CD4-positive, alpha-beta memory T cell (primary cell): ENCODE measurements around the gene SMC2. TPM values are rescaled to one million over a fixed set of nuclear protein-coding genes. Genes with fewer than 3 reads are reported as not detected.

Experiments
- CTCF ChIA-PET: fragments of 350-600 bp; sonication (Branson Sonifier 250); formaldehyde crosslinking; loops from one replicate; lab custom pipeline; 2021; ENCODE audit warnings: inconsistent platforms; ENCODE audit not compliant: partially characterized antibody; lab: Charles Lee
- POLR2A ChIA-PET: fragments of 350-600 bp; sonication (Branson Sonifier 250); formaldehyde crosslinking; loops from one replicate; lab custom pipeline; 2021; ENCODE audit not compliant: partially characterized antibody; lab: Charles Lee
- DNase-seq, 5 donors: peaks; one replicate each; pipeline versions ENCODE4 v3.0.0 to v3.0.0-alpha.2; 2020 to 2022; ENCODE audit warnings: mixed read lengths in 1 of 5
- H3K27ac ChIP-seq: one replicate; pipeline ENCODE4 v1.7.0; 2013; ENCODE audit warnings: low read depth, low read length
- H3K27me3 ChIP-seq: 2 replicates; pipeline ENCODE4 v1.7.0; 2013; ENCODE audit warnings: mild to moderate bottlenecking, low read length, moderate library complexity; ENCODE audit not compliant: insufficient read depth
- H3K36me3 ChIP-seq: 2 replicates; pipeline ENCODE4 v1.7.0; 2013; ENCODE audit warnings: mild to moderate bottlenecking, low read length, moderate library complexity; ENCODE audit not compliant: insufficient read depth
- H3K4me1 ChIP-seq: 2 replicates; pipeline ENCODE4 v1.7.0; 2013; ENCODE audit warnings: mild to moderate bottlenecking, low read length, moderate library complexity; ENCODE audit not compliant: insufficient read depth
- H3K4me3 ChIP-seq, 2 donors: one replicate each; pipeline ENCODE4 v1.7.0; 2013; ENCODE audit warnings: low read length in 2 of 2, mild to moderate bottlenecking in 1 of 2
- H3K9me3 ChIP-seq, 2 donors: one replicate each; pipeline ENCODE4 v1.7.0; 2013; ENCODE audit warnings: low read length in 2 of 2, control low read depth in 1 of 2; ENCODE audit not compliant: control insufficient read depth in 1 of 2
- H3K27ac Mint-ChIP-seq, 7 donors: one replicate each; pipeline ENCODE4 v1.8.0; 2020 to 2021; ENCODE audit warnings: mixed read lengths in 7 of 7, mild to moderate bottlenecking in 6 of 7, inconsistent platforms in 3 of 7, moderate library complexity in 3 of 7
- H3K27me3 Mint-ChIP-seq, 2 donors: one replicate each; pipeline ENCODE4 v1.8.0; 2020 to 2021; ENCODE audit warnings: mixed read lengths in 2 of 2
- H3K36me3 Mint-ChIP-seq, 2 donors: one replicate each; pipeline ENCODE4 v1.8.0; 2020 to 2021; ENCODE audit warnings: mixed read lengths in 2 of 2, inconsistent platforms in 1 of 2, mild to moderate bottlenecking in 1 of 2
- H3K4me1 Mint-ChIP-seq, 4 donors: one replicate each; pipeline ENCODE4 v1.8.0; 2020 to 2021; ENCODE audit warnings: mixed read lengths in 4 of 4, mild to moderate bottlenecking in 1 of 4
- H3K4me3 Mint-ChIP-seq, 8 donors: one replicate each; pipeline ENCODE4 v1.8.0; 2020 to 2021; ENCODE audit warnings: mixed read lengths in 8 of 8, mild to moderate bottlenecking in 7 of 8, moderate library complexity in 6 of 8, inconsistent platforms in 3 of 8
- H3K9me3 Mint-ChIP-seq, 8 donors: one replicate each; pipeline ENCODE4 v1.8.0; 2020 to 2021; ENCODE audit warnings: mixed read lengths in 8 of 8, mild to moderate bottlenecking in 5 of 8, inconsistent platforms in 3 of 8, moderate library complexity in 1 of 8
- intact Hi-C: fragments of 100-400 bp; cut with micrococcal nuclease; formaldehyde crosslinking; loops from one replicate; pipeline ENCODE4 v1.15.1; 2023
- polyA plus RNA-seq, 2 donors: library from polyadenylated mRNA; unstranded; fragments of 300-500 nt; fragmentation: Illumina TruSeq; gene quantifications; one replicate each; pipeline ENCODE4 v1.2.3, GENCODE V29; 2021
- total RNA-seq, 2 experiments: library from RNA; stranded (reverse); gene quantifications; one replicate each; pipeline ENCODE4 v1.2.3, GENCODE V29; 2021

SMC2 gene
- total RNA-seq, result 10 to 100 TPM in 1 of 2 experiments, 1 to 10 TPM in 1; 9.7 to 10.4 TPM
- 10 to 100 TPM in 1 of 2 donors, 1 to 10 TPM in 1; 3.5 to 10.1 TPM for polyA plus RNA-seq

GRCh38 chr9:104093647-104094533 is at the start of gene SMC2:
TSS of gene SMC2 (plus strand) at chr9:104094309. CDS start at chr9:104095385, 1,076 bp downstream.
- peaks cover 0 to 10% of the 10 kb centered on the region in 2 donors for H3K36me3 Mint-ChIP-seq
- intact Hi-C loops, result loop anchor here (1.0 to 5.0 kb wide), 4 partner anchors 653 to 1601 kb away; partner anchors contain the start of genes FKTN, NIPSNAP3A and TMEM38B
- peaks cover 0 to 3% of the 10 kb centered on the region in 2 donors for H3K27me3 Mint-ChIP-seq
- peak within 1 kb of the TSS; percentile 79 for H3K27ac ChIP-seq
- no peaks in the 10 kb centered on the region for H3K36me3 ChIP-seq
- peak within 1 kb of the TSS; percentile 63 to 90 for H3K4me3 ChIP-seq
- H3K4me1 Mint-ChIP-seq, result peaks cover 26 to 46% (median 30%) of the 10 kb centered on the region in 4 donors
- DNase-seq, result peak; percentile 93 to 96 (median 95)
- peaks cover 30% of the 10 kb centered on the region for H3K4me1 ChIP-seq
- ChIA-PET POLR2A (interaction anchor here (0.7 to 1.4 kb wide), 5 partner anchors 10 to 1463 kb away, joined by 3 to 15 read pairs (median 9); partner anchors contain the start of genes NIPSNAP3A, NIPSNAP3B and SLC44A1), CTCF (interaction anchor here (0.7 to 2.0 kb wide), 3 partner anchors 23 to 651 kb away, joined by 3 to 5 read pairs (median 4); no protein-coding TSS in a partner anchor)
- no peaks in the 10 kb centered on the region for H3K9me3 ChIP-seq
- peak within 1 kb of the TSS; percentile 99 to 100 (median 99) for H3K27ac Mint-ChIP-seq
- no peaks in the 10 kb centered on the region for H3K27me3 ChIP-seq
- H3K9me3 Mint-ChIP-seq, result no peaks in the 10 kb centered on the region
- H3K4me3 Mint-ChIP-seq, result peak within 1 kb of the TSS; percentile 98 to 100 (median 99)

DNA sequence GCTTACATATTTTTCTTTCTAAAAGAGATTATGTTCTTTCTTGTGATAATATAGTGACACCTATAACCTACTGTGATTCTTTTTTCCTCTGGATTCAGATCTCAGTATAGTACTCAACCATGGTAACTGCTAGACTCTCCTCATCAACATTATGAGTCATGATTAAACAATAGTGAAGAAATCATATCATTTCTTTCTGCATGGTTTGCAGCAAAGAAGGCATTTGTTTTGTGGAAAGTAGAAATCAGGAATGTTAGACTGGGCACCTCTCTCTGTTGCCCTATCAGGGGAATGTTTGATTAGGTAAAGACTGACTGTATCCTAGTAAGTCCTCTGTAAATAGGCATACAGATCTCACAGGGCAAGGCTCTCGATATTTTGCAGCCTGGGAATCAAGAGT is 25.6 kb upstream of the SMC2 start:
- DNase-seq, result no peak
- H3K27me3 ChIP-seq, result no peaks in the 10 kb centered on the region
- H3K4me1 ChIP-seq, result no peaks in the 10 kb centered on the region
- Mint-ChIP-seq H3K36me3 (no peaks in the 10 kb centered on the region), H3K4me1 (no peaks in the 10 kb centered on the region), H3K9me3 (peaks cover 0 to 2% (median 0%) of the 10 kb centered on the region in 8 donors), H3K27me3 (peaks cover 1 to 2% of the 10 kb centered on the region in 2 donors), H3K4me3 (no peak overlapping the region), H3K27ac (no peak overlapping the region)
- no peaks in the 10 kb centered on the region for H3K9me3 ChIP-seq
- intact Hi-C loops, result no loop called here
- H3K27ac ChIP-seq, result no peak overlapping the region
- no peaks in the 10 kb centered on the region for H3K36me3 ChIP-seq
- no peak overlapping the region for H3K4me3 ChIP-seq
- ChIA-PET POLR2A (no interaction called here), CTCF (no interaction called here)

- H3K36me3 Mint-ChIP-seq, result no peaks in the 10 kb centered on the region
- peaks cover 1 to 9% of the 10 kb centered on the region in 2 donors for H3K27me3 Mint-ChIP-seq
- Histone ChIP-seq H3K27ac (no peak overlapping the region), H3K9me3 (no peaks in the 10 kb centered on the region), H3K4me3 (no peak overlapping the region), H3K4me1 (no peaks in the 10 kb centered on the region), H3K27me3 (no peaks in the 10 kb centered on the region), H3K36me3 (no peaks in the 10 kb centered on the region)
- no peak overlapping the region for H3K4me3 Mint-ChIP-seq
- POLR2A ChIA-PET, result no interaction called here
- no peak for DNase-seq
- H3K4me1 Mint-ChIP-seq, result no peaks in the 10 kb centered on the region
- CTCF ChIA-PET, result no interaction called here
- intact Hi-C loops, result no loop called here
- H3K9me3 Mint-ChIP-seq, result peaks cover 0 to 2% (median 0%) of the 10 kb centered on the region in 8 donors
- no peak overlapping the region for H3K27ac Mint-ChIP-seq
These were observed 24.8 kb upstream of the SMC2 start for GRCh38 chr9:104069288-104069687.

DNA sequence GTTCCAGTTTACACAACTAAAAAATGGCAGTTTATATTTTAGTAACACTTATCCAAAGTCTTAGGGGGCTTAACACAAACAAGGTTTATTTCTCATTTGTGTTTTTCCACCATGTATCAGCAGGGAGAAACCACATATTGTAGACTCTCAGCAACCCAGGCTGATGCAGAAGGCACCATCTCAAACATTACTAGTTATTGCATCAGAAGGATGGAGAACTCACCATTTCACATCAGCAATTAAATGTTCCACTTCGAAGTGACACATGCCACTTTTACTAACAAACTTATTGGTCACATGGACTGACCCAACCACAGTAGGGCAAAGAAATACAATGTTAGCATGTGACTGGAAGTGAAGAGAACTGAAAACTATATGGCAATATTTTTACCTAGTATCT is 22.5 kb upstream of the SMC2 start:
- no peaks in the 10 kb centered on the region for H3K9me3 ChIP-seq
- no peaks in the 10 kb centered on the region for H3K4me1 Mint-ChIP-seq
- no peak for DNase-seq
- no peaks in the 10 kb centered on the region for H3K36me3 Mint-ChIP-seq
- H3K27ac ChIP-seq, result no peak overlapping the region
- ChIA-PET CTCF (no interaction called here), POLR2A (no interaction called here)
- no peaks in the 10 kb centered on the region for H3K27me3 ChIP-seq
- peaks cover 3 to 23% of the 10 kb centered on the region in 2 donors for H3K27me3 Mint-ChIP-seq
- intact Hi-C loops, result no loop called here
- no peaks in the 10 kb centered on the region for H3K4me1 ChIP-seq
- H3K27ac Mint-ChIP-seq, result no peak overlapping the region
- H3K4me3 Mint-ChIP-seq, result no peak overlapping the region
- no peaks in the 10 kb centered on the region for H3K9me3 Mint-ChIP-seq
- H3K4me3 ChIP-seq, result no peak overlapping the region
- no peaks in the 10 kb centered on the region for H3K36me3 ChIP-seq

DNA sequence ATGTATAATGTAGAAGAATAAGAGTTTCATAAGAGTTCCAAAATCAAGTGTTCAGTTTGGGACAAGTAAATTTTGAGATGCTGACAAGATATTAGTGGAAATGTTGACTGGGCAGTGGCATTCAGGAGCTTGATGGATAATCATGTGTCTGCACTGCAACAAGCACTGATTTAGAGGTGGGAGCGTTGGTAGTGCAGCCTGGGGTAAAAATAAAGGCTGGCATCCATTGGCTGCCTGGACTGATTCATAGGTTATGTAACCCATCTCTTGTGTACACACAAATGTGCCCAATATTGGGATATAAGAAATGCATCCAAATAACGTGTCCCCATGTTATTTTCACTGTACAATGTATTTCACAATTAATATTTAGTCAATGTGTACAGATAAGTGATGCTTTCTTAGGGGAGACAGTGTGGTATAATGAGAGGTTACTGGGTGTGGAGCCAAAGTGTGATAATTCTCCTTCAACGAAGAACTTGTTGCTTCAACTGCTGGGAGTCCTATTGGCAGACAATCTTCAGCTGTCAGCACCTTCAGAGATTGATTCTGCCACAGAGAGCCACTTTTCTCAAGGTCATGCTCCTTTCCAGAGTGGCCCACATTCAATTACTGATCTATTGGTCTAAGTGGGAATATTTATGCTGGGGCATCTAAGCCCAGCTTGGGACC is 20.9 kb upstream of the SMC2 start:
- Histone ChIP-seq H3K4me1 (no peaks in the 10 kb centered on the region), H3K4me3 (no peak overlapping the region), H3K9me3 (no peaks in the 10 kb centered on the region), H3K36me3 (no peaks in the 10 kb centered on the region), H3K27ac (no peak overlapping the region), H3K27me3 (no peaks in the 10 kb centered on the region)
- intact Hi-C loops, result no loop called here
- H3K4me1 Mint-ChIP-seq, result no peaks in the 10 kb centered on the region
- no peak overlapping the region for H3K4me3 Mint-ChIP-seq
- no peaks in the 10 kb centered on the region for H3K36me3 Mint-ChIP-seq
- ChIA-PET POLR2A (no interaction called here), CTCF (interaction anchor here (1.0 kb wide), 1 partner anchor 19 kb away, joined by 3 read pairs; no protein-coding TSS in a partner anchor)
- H3K9me3 Mint-ChIP-seq, result peaks cover 0 to under 1% (median 0%) of the 10 kb centered on the region in 8 donors
- DNase-seq, result no peak
- H3K27me3 Mint-ChIP-seq, result peaks cover 7 to 37% of the 10 kb centered on the region in 2 donors
- H3K27ac Mint-ChIP-seq, result no peak overlapping the region

GRCh38 chr9:104073770-104074133 is 20.4 kb upstream of the SMC2 start:
- Mint-ChIP-seq H3K9me3 (peaks cover 0 to 2% (median 0%) of the 10 kb centered on the region in 8 donors), H3K27me3 (peaks cover 8 to 37% of the 10 kb centered on the region in 2 donors), H3K4me1 (no peaks in the 10 kb centered on the region), H3K27ac (no peak overlapping the region), H3K4me3 (no peak overlapping the region), H3K36me3 (no peaks in the 10 kb centered on the region)
- CTCF ChIA-PET, result interaction anchor here (1.0 kb wide), 1 partner anchor 18 kb away, joined by 3 read pairs; no protein-coding TSS in a partner anchor
- no peaks in the 10 kb centered on the region for H3K4me1 ChIP-seq
- H3K27me3 ChIP-seq, result no peaks in the 10 kb centered on the region
- intact Hi-C loops, result no loop called here
- POLR2A ChIA-PET, result no interaction called here
- no peak overlapping the region for H3K4me3 ChIP-seq
- no peak for DNase-seq
- H3K9me3 ChIP-seq, result no peaks in the 10 kb centered on the region
- no peak overlapping the region for H3K27ac ChIP-seq
- H3K36me3 ChIP-seq, result no peaks in the 10 kb centered on the region

GRCh38 chr9:104074876-104075275 is 19.2 kb upstream of the SMC2 start:
- CTCF ChIA-PET, result no interaction called here
- Histone ChIP-seq H3K4me1 (no peaks in the 10 kb centered on the region), H3K36me3 (no peaks in the 10 kb centered on the region), H3K4me3 (no peak overlapping the region), H3K9me3 (no peaks in the 10 kb centered on the region), H3K27me3 (no peaks in the 10 kb centered on the region), H3K27ac (no peak overlapping the region)
- DNase-seq, result no peak
- Mint-ChIP-seq H3K27me3 (peaks cover 10 to 38% of the 10 kb centered on the region in 2 donors), H3K9me3 (peaks cover 0 to 8% (median 4%) of the 10 kb centered on the region in 8 donors), H3K4me3 (no peak overlapping the region), H3K27ac (no peak overlapping the region), H3K36me3 (no peaks in the 10 kb centered on the region), H3K4me1 (no peaks in the 10 kb centered on the region)
- POLR2A ChIA-PET, result no interaction called here
- intact Hi-C loops, result no loop called here
